ENCODE measurements around the gene GDPD4.

DNA sequence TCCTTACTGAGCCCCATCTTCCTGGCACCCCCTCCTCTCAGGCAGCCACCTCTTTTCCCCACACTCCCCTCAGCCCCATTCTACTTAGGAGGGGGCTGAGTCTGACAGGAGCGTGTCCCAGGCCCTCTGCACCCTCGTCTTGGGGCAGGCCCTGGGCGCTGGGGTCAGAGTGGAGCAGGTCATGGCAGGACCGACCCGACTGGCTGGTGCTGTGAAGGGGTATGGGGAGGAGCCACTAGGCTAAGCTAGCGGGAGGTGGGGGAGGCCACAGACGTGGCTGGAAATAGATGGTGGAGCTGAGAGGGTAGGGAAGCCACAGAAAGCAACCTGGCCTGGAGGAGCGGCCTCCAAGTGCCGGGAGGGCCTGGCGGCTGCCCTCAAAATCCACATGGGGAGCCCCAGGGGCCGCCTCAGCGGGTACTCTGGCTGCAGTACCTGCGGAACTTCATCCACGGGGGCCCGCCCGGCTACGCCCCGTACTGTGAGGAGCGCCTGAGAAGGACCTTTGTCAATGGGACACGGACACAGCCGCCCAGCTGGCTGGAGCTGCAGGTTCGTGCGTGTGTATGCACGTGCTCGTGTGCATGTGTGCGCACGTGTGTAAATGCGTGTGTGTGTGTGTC lies 111.8 kb downstream of the GDPD4 start:
- TF ChIP-seq CTCF (IDR thresholded peaks at IDR 0.05) (no peak), POLR2A (IDR thresholded peaks at IDR 0.05) (no peak)

All from esophagus squamous epithelium (tissue), 4 donors.